ELF-1 (cell line): ENCODE results near the gene VKORC1.

ENCODE experiments used
- DNase-seq: peaks from one replicate; pipeline ENCODE4 v3.0.0-alpha.2; 2016; ENCODE audit warnings: low read depth, low spot score

Gene VKORC1

GRCh38 chr16:31130336-31130891 lies 35.8 kb upstream of the VKORC1 start:
- no peak for DNase-seq

DNA sequence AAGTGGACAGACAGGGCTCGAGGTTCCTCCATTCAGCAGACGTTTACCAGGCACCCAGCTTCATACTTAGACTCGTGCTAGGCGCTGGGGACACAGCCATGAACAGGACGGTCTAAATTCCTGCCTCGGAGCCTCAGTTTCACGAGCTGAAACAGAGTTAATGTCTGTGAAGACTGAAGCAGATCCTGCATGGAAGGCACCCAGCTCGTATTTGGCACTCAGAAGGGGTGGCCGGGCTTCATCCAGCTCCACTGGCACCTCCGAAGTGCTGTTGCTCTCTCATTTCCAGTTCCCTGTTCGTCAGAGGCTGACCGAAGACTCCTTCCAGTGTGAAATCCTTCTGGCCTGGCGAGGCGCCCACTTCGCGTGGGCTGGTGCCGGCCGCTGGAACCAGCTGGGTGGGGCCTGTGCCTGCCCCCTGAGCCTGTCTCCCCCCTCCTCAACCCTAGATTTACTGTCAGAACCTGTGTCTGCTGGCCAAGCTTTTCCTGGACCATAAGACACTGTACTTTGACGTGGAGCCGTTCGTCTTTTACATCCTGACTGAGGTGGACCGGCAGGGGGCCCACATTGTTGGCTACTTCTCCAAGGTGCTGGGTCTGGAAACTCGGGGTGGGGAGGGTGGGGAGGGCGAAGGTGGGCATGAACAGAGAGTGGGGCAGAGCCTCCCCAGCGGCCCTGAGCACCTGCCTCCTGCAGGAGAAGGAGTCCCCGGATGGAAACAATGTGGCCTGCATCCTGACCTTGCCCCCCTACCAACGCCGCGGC lies 35.2 kb upstream of the VKORC1 start:
- DNase-seq, result no peak

DNA sequence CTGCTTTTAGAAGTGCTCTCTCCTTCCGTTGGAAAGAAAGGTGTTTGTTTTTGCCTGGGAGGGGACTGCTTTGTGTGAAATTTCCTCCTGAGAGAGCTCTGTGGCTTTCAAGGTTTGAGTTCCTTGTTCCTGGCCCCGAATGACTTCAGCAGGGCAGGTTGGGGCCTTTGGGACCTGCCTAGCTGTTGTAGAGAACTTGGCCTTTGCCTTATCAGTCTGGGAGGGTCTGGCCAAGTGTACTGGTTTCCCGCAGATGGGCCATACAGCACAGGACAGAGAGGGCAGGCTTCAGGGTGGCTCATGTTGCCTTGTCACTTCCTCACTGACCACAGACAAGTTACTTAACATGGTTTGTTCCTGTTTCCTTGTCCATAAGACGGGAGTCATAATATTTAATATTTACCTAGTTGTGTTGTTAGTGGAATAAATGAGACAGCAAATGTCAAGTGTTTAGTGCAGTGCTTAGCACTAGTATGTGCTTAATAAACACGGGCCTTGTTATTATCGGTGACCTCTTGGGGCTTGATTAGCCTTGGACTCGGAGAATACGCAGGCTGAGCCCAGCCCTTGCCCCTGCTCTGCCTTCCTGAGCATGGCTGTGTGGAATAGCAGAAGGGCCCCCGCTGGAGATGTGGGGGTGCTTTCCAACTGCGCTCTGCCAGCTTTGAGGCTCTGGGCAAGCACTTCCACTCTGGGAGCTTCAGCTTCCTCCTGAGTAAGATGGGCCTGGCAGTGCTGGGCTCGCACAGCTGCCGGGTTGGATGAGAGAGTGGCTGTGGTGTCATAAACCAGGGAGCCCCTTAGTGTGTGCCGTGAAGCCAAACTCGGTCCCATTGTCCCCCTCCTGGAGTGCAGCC lies 34.3 kb upstream of the VKORC1 start:
- no peak for DNase-seq

DNA sequence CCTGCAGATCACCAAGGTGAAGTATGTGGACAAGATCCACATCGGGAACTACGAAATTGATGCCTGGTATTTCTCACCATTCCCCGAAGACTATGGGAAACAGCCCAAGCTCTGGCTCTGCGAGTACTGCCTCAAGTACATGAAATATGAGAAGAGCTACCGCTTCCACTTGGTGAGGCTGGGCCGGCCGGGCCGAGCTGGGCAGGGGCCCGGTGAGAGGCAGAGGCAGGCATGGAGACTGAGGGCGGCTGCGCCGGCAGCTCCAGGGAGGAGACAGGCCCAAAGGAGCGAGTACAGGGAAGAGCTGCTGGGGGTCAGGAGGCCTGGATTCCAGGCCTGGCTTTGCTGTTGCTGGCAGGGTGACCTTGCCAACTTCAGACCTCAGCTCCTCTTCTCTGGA lies 32.6 kb upstream of the VKORC1 start:
- DNase-seq, result no peak

GRCh38 chr16:31125844-31126243 lies 31.2 kb upstream of the VKORC1 start:
- no peak for DNase-seq

DNA sequence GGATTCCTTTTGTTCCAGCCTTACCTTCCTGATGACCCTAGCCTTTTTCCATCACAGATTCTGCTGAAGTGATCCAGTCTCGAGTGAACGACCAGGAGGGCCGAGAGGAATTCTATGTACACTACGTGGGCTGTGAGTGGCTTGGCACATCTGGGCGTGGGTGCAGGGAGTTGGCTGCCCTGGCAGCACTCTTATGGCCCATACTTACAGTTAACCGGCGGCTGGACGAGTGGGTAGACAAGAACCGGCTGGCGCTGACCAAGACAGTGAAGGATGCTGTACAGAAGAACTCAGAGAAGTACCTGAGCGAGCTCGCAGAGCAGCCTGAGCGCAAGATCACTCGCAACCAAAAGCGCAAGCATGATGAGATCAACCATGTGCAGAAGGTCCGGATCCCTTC lies 25.5 kb upstream of the VKORC1 start:
- no peak for DNase-seq

DNA sequence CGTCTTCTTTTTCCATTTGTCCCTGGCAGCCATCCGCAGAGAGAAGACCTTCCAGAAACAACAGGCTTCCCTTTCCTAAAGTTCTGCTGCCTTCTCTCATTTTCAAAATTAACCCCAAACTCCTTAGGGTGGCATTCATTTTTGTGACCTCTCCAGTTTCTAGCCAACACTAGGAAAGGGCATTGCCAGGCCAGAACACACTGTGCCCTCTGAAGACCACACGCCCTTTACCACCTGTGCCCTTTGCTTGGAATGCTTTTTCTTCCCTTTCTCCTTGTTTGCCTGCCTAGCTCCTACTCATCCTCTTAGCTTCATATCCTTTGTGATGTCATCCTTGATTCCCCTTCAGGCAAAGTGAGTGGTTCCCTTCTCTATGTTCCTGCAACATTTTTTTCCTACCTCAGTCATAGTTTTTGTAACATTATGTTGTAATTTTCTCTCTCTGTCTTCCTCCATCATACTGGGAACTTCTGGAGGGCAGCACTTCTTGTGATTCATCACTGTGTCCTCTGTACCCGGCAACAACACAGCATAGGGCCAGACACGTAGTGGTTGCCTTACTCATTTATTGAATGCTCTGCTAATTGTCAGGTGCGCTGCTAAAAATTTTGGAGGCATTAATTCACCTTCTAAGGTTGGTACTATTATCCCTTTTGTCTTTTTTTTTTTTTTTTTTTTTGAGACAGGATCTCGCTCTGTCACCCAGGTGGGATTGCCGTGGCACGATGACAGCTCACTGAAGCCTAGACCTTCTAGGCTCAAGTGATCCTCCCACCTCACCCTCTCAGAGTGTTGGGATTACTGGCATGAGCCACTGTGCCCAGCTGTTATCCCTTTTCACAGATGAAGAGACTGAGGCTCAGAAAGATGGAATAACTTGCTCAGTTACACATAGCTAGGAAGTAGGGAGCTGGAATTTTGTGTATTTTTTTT lies 23.9 kb upstream of the VKORC1 start:
- no peak for DNase-seq

- DNase-seq, result peak; percentile 97
Observed at GRCh38 chr16:31117384-31118222, 23.0 kb upstream of the VKORC1 start, which contains the start of gene KAT8. Gene KAT8 (plus strand): TSS chr16:31117664. CDS start chr16:31117682, 18 bp downstream.

GRCh38 chr16:31114468-31114867 lies 19.9 kb upstream of the VKORC1 start:
- DNase-seq, result no peak

DNA sequence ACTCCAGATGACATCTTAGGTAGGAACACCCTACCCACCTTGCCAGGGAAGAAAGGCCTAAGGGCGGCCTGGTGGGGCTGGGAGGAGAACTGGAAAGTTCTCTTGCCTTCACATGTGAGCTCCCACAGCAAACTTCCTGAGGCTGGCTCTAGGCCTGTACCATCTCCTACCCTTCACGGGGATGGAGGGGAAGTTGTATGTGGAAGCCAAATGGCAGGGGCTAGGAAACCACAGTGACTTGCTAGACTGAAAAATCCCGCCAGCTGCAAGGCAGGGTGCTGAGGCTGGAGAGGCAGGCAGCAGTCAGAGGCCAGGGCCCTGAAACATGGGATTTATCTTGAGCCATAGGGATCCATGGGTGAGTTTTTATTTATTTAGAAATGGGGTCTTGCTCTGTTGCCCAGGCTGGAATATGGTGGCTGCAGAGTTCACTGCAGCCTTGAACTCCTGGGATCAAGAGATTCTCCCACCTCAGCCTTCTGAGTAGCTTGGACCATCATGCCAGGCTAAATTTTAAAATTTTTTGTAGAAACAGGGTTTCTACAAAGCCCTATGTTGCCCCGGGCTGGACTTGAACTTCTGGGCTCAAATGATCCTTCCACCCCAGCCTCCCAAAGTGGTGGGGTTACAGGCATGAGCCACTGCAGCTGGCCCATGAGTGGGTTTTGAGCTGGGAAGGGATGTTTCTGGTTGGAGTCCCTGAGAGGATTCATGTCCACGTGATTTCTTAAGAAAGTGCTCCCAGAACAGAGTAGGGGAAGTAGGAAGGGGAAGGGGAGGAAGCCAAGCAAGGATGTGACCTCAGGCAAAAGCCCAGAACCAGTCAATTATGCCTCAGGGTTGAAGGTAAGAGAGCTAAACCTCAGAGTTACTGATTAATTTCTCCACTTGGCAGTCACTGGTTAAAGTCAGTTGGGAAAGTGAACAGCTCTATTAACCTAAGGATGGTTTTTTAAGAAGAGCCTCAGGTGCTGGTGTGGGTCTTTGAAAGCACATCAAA lies 18.8 kb upstream of the VKORC1 start:
- no peak for DNase-seq

DNA sequence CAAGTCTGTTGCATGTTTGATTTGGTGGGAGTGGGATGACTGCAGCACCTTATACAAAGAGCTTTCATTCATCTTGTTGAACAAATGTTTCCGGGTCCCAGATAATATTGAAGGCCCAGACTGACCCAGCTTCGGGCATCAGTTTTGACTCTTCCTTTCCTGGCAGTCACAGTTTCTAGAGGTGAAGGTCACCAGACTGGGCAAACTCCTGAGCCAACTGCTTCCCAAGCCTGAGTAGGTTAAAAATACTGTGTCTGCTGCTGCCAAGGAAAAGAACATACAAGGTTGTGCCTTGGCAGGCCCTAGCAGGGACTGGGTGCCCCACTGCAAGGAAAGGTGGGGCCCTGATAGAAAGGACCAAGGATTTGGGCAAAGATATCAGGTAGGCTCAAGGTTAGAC lies 18.1 kb upstream of the VKORC1 start:
- DNase-seq, result no peak

GRCh38 chr16:31111881-31112466 lies 17.4 kb upstream of the VKORC1 start:
- DNase-seq, result no peak

DNA sequence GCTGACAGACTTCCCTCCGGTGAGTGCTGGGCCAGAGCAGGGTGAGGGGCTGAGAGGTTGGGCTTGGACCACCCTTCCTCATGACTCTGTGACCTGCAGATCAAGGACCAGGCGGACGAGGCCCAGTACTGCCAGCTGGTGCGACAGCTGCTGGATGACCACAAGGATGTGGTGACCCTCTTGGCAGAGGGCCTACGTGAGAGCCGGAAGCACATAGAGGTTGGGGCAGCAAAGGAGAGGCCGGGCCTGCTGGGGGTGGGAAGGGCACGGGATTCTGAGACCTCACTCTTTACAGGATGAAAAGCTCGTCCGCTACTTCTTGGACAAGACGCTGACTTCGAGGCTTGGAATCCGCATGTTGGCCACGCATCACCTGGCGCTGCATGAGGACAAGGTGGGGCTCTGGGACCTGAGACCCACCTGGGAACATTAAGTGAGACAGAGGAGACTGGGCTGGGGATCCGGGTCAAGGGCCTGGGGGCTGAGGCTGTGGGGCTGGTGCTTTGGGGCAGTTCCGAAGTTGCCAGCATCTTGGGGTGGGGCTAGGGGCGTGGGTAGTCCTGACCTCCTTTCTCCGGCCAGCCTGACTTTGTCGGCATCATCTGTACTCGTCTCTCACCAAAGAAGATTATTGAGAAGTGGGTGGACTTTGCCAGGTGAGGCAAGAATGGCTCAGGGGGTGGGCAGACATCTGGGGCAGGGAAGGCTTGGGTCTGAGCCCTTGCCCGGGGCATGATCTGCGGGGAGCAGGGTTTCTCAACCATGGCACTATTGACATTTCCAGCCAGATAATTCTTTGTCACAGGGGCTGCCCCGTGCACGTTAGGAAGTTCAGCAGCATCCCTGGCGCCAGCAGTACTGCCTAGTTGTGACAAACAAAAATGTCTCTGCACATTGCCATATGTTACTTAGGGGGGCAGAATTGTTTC lies 15.8 kb upstream of the VKORC1 start:
- no peak for DNase-seq

- no peak for DNase-seq
Observed at GRCh38 chr16:31109622-31110021, 15.0 kb upstream of the VKORC1 start.

DNA sequence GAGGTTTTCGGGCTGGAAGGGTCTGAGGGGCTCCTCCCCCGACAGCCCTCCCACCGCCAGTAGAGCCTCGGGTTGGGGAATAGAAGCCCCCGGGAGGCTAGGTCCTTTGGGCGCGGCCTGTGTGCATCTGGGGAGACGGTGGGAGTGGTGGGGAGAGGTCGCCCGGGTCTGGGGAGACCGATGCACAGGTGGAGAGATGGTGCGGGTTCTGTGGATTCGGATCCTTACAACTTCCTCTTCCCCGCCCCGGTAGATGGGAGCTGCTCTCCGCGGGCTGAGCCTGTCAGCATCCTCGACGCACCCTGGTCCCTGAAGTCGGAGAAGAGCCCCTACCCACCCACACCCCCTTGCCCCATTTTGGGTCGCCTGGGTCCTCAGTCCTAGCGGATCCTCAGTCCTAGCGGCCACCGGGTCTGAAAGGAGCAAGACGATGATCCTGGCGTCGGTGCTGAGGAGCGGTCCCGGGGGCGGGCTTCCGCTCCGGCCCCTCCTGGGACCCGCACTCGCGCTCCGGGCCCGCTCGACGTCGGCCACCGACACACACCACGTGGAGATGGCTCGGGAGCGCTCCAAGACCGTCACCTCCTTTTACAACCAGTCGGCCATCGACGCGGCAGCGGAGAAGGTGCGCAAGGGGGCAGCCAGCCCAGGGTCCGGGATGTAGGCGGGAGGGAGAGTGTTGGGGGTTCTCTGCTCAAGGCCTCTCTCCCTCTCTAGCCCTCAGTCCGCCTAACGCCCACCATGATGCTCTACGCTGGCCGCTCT lies 14.4 kb upstream of the VKORC1 start:
- DNase-seq, result no peak

- peak; percentile 62 for DNase-seq
Observed at GRCh38 chr16:31108035-31108793, 13.6 kb upstream of the VKORC1 start, which contains the start of gene BCKDK. Gene BCKDK (plus strand): TSS chr16:31108386. CDS start chr16:31109224, 838 bp downstream.
